K562 (cell line): Measurements from ENCODE around the gene CDC37.

Experiments
- FOXM1 ChIP-seq, 2 experiments: fragments of 450-650 bp in 1 of 2; sonication (generic) in 1 of 2; formaldehyde crosslinking in 1 of 2; IDR thresholded peaks; 2 replicates each; pipeline versions ENCODE4 v1.6.1 to v1.9.0; 2017 to 2022; ENCODE audit warnings: low read depth in 2 of 2, mild to moderate bottlenecking in 2 of 2, missing genetic modification reagents in 1 of 2, moderate library complexity in 1 of 2
- GABPA ChIP-seq: fragments of 200-800 bp; sonication (Bioruptor generic); conservative IDR thresholded peaks from 2 replicates; pipeline ENCODE4 v1.6.1; 2016; ENCODE audit warnings: low read depth, missing genetic modification characterization, missing compliant biosample characterization
- NFXL1 ChIP-seq: fragments of 450-650 bp; formaldehyde crosslinking; IDR thresholded peaks from 2 replicates; pipeline ENCODE4 v1.4.0; 2021; ENCODE audit warnings: mild to moderate bottlenecking
- RFX5 ChIP-seq: IDR thresholded peaks from 2 replicates; pipeline ENCODE4 v1.6.1; 2011; ENCODE audit warnings: low read depth, mild to moderate bottlenecking, improper control_type of control experiment, low read length
- STAG1 ChIP-seq: sonication (generic); formaldehyde crosslinking; IDR thresholded peaks from 2 replicates; pipeline ENCODE4 v1.5.0; 2020; ENCODE audit warnings: missing genetic modification reagents, borderline replicate concordance
- YY1 ChIP-seq, 3 experiments: IDR thresholded peaks; 2 replicates each; pipeline ENCODE4 v1.6.1; 2011; ENCODE audit warnings: low read length in 2 of 3, mild to moderate bottlenecking in 2 of 3, moderate library complexity in 2 of 3, borderline replicate concordance in 1 of 3, control low read depth in 1 of 3, low read depth in 1 of 3; ENCODE audit not compliant: insufficient read depth in 3 of 3, insufficient replicate concordance in 2 of 3, control insufficient read depth in 1 of 3, insufficient read length in 1 of 3; ENCODE audit errors: extremely low read depth in 1 of 3
- ZFX ChIP-seq: sonication (generic); formaldehyde crosslinking; IDR thresholded peaks from 2 replicates; pipeline ENCODE4 v1.8.0; 2022; ENCODE audit warnings: mild to moderate bottlenecking, missing genetic modification reagents, moderate library complexity
- ZNF311 ChIP-seq: fragments of 250-450 bp; sonication (Bioruptor Pico); IDR thresholded peaks from 2 replicates; pipeline ENCODE4 v1.4.0; 2020; ENCODE audit warnings: mild to moderate bottlenecking, moderate library complexity
- TF ChIP-seq, protein P1 (sequence below), 3 experiments: IDR thresholded peaks in 2 of 3; conservative IDR thresholded peaks in 1 of 3; 2 replicates each; pipeline ENCODE4 v1.5.1; 2011 to 2012; ENCODE audit warnings: low read length in 3 of 3, mild to moderate bottlenecking in 3 of 3, control low read depth in 2 of 3, improper control_type of control experiment in 1 of 3, inconsistent platforms in 1 of 3, low read depth in 1 of 3, mixed read lengths in 1 of 3, moderate library complexity in 1 of 3; ENCODE audit not compliant: insufficient read depth in 2 of 3
- TF ChIP-seq, protein P2 (sequence below), 2 experiments: IDR thresholded peaks; 2 replicates each; pipeline ENCODE4 v1.6.1; 2012; ENCODE audit warnings: improper control_type of control experiment in 2 of 2, low read depth in 2 of 2, low read length in 2 of 2, borderline replicate concordance in 1 of 2
- TF ChIP-seq, protein P3 (sequence below): fragments of 450-650 bp; formaldehyde crosslinking; IDR thresholded peaks from 2 replicates; pipeline ENCODE4 v1.4.0; 2022; ENCODE audit warnings: missing genetic modification characterization
- TF ChIP-seq, protein P4 (sequence below), 2 experiments: fragments of 450-650 bp; formaldehyde crosslinking in 1 of 2; IDR thresholded peaks; 2 replicates each; pipeline versions ENCODE4 v1.4.0 to v1.6.1; 2014 to 2020; ENCODE audit warnings: mild to moderate bottlenecking in 2 of 2, borderline replicate concordance in 1 of 2, low read depth in 1 of 2

DNA sequence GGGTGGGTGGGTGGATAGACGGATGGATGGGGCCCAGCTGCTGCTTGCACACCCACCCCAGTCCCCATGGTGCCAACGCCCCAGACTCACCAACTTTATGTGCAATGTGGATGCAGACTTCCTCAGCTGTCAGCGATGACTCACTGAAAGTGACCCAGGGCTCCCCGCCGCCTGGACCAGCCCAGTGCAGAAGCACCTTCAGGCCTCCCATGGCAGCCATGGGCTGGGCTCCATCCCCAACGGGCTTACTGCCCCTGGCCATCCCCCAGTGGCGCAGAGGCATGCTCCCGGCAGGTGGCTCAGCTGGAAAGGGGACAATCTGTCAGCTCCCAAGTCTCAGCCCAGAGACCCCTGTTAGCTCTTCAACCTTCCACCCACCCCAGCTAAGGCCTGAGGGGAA, 25.2 kb downstream of the CDC37 start:
- TF ChIP-seq, protein P1, sequence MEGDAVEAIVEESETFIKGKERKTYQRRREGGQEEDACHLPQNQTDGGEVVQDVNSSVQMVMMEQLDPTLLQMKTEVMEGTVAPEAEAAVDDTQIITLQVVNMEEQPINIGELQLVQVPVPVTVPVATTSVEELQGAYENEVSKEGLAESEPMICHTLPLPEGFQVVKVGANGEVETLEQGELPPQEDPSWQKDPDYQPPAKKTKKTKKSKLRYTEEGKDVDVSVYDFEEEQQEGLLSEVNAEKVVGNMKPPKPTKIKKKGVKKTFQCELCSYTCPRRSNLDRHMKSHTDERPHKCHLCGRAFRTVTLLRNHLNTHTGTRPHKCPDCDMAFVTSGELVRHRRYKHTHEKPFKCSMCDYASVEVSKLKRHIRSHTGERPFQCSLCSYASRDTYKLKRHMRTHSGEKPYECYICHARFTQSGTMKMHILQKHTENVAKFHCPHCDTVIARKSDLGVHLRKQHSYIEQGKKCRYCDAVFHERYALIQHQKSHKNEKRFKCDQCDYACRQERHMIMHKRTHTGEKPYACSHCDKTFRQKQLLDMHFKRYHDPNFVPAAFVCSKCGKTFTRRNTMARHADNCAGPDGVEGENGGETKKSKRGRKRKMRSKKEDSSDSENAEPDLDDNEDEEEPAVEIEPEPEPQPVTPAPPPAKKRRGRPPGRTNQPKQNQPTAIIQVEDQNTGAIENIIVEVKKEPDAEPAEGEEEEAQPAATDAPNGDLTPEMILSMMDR (IDR thresholded peaks at IDR 0.05 in 2 of 3, conservative IDR thresholded peaks at IDR 0.05 in 1 of 3; ENCODE audit: insufficient read depth in 2 of 3, low read depth in 1 of 3, low read length in 3 of 3): no peak
- TF ChIP-seq, protein P2, sequence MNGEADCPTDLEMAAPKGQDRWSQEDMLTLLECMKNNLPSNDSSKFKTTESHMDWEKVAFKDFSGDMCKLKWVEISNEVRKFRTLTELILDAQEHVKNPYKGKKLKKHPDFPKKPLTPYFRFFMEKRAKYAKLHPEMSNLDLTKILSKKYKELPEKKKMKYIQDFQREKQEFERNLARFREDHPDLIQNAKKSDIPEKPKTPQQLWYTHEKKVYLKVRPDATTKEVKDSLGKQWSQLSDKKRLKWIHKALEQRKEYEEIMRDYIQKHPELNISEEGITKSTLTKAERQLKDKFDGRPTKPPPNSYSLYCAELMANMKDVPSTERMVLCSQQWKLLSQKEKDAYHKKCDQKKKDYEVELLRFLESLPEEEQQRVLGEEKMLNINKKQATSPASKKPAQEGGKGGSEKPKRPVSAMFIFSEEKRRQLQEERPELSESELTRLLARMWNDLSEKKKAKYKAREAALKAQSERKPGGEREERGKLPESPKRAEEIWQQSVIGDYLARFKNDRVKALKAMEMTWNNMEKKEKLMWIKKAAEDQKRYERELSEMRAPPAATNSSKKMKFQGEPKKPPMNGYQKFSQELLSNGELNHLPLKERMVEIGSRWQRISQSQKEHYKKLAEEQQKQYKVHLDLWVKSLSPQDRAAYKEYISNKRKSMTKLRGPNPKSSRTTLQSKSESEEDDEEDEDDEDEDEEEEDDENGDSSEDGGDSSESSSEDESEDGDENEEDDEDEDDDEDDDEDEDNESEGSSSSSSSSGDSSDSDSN (IDR thresholded peaks at IDR 0.05; ENCODE audit: borderline replicate concordance in 1 of 2, low read depth in 2 of 2, low read length in 2 of 2): no peak
- TF ChIP-seq YY1 (IDR thresholded peaks at IDR 0.05; ENCODE audit: borderline replicate concordance in 1 of 3, control insufficient read depth in 1 of 3, extremely low read depth in 1 of 3, insufficient read depth in 3 of 3, insufficient read length in 1 of 3, insufficient replicate concordance in 2 of 3, low read depth in 1 of 3, low read length in 2 of 3) (no peak), NFXL1 (CRISPR knock-in tag) (no peak), ZFX (CRISPR knock-in tag) (no peak), GABPA (no peak), FOXM1 (IDR thresholded peaks at IDR 0.05; ENCODE audit: low read depth) (no peak), FOXM1 (CRISPR knock-in tag; IDR thresholded peaks at IDR 0.05; ENCODE audit: low read depth) (no peak), STAG1 (CRISPR knock-in tag) (no peak), RFX5 (no peak), ZNF311 (CRISPR knock-in tag) (no peak)
- TF ChIP-seq, protein P3, sequence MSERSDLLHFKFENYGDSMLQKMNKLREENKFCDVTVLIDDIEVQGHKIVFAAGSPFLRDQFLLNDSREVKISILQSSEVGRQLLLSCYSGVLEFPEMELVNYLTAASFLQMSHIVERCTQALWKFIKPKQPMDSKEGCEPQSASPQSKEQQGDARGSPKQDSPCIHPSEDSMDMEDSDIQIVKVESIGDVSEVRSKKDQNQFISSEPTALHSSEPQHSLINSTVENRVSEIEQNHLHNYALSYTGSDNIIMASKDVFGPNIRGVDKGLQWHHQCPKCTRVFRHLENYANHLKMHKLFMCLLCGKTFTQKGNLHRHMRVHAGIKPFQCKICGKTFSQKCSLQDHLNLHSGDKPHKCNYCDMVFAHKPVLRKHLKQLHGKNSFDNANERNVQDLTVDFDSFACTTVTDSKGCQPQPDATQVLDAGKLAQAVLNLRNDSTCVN (CRISPR knock-in tag): no peak
- TF ChIP-seq, protein P4, sequence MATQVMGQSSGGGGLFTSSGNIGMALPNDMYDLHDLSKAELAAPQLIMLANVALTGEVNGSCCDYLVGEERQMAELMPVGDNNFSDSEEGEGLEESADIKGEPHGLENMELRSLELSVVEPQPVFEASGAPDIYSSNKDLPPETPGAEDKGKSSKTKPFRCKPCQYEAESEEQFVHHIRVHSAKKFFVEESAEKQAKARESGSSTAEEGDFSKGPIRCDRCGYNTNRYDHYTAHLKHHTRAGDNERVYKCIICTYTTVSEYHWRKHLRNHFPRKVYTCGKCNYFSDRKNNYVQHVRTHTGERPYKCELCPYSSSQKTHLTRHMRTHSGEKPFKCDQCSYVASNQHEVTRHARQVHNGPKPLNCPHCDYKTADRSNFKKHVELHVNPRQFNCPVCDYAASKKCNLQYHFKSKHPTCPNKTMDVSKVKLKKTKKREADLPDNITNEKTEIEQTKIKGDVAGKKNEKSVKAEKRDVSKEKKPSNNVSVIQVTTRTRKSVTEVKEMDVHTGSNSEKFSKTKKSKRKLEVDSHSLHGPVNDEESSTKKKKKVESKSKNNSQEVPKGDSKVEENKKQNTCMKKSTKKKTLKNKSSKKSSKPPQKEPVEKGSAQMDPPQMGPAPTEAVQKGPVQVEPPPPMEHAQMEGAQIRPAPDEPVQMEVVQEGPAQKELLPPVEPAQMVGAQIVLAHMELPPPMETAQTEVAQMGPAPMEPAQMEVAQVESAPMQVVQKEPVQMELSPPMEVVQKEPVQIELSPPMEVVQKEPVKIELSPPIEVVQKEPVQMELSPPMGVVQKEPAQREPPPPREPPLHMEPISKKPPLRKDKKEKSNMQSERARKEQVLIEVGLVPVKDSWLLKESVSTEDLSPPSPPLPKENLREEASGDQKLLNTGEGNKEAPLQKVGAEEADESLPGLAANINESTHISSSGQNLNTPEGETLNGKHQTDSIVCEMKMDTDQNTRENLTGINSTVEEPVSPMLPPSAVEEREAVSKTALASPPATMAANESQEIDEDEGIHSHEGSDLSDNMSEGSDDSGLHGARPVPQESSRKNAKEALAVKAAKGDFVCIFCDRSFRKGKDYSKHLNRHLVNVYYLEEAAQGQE (IDR thresholded peaks at IDR 0.05; ENCODE audit: borderline replicate concordance): no peak
- TF ChIP-seq, protein P4 (CRISPR knock-in tag; IDR thresholded peaks at IDR 0.05; ENCODE audit: low read depth): no peak
